Tibial artery (tissue), 4 donors: ENCODE results near the gene ASB6.

Source experiments
- DNase-seq, 2 donors: peaks; one replicate each; pipeline ENCODE4 v3.0.0-alpha.2; 2019
- H3K27ac ChIP-seq, 2 donors: fragments of 200-600 bp; sonication (generic) in 1 of 2; 1 replicate in 1 of 2; 2 replicates in 1 of 2; pipeline ENCODE4 v1.5.1; 2018 to 2019; ENCODE audit warnings: mild to moderate bottlenecking in 1 of 2
- H3K27me3 ChIP-seq, 2 donors: fragments of 200-600 bp; sonication (generic) in 1 of 2; one replicate each; pipeline versions ENCODE4 v1.5.1 to v1.6.0; 2016 to 2019
- H3K36me3 ChIP-seq, 3 donors: fragments of 200-600 bp; sonication (generic) in 2 of 3; one replicate each; pipeline ENCODE4 v1.5.1; 2016 to 2019; ENCODE audit warnings: mild to moderate bottlenecking in 2 of 3
- H3K4me1 ChIP-seq, 4 donors: fragments of 200-600 bp; sonication (generic) in 2 of 4; 1 replicate in 3 of 4; 2 replicates in 1 of 4; pipeline ENCODE4 v1.5.1; 2016 to 2019
- H3K4me3 ChIP-seq, 2 donors: fragments of 200-600 bp; sonication (generic) in 1 of 2; 1 replicate in 1 of 2; 2 replicates in 1 of 2; pipeline ENCODE4 v1.5.1; 2018 to 2019; ENCODE audit warnings: mild to moderate bottlenecking in 2 of 2
- H3K9me3 ChIP-seq, 3 donors: fragments of 200-600 bp; sonication (generic) in 1 of 3; one replicate each; pipeline ENCODE4 v1.5.1; 2016 to 2019
- intact Hi-C: fragments of 100-400 bp; cut with DNase I; formaldehyde crosslinking; loops from one replicate; pipeline ENCODE4 v1.15.0; 2023; ENCODE audit warnings: low total_unique reads
- TF ChIP-seq, protein P1 (sequence below), 2 experiments: fragments of 200-600 bp in 1 of 2; fragments of 450-650 bp in 1 of 2; IDR thresholded peaks; one replicate each; pipeline ENCODE4 v1.5.1; 2017 to 2019; ENCODE audit warnings: antibody characterized with exemption in 2 of 2, mild to moderate bottlenecking in 1 of 2, moderate library complexity in 1 of 2

The ASB6 gene

DNA sequence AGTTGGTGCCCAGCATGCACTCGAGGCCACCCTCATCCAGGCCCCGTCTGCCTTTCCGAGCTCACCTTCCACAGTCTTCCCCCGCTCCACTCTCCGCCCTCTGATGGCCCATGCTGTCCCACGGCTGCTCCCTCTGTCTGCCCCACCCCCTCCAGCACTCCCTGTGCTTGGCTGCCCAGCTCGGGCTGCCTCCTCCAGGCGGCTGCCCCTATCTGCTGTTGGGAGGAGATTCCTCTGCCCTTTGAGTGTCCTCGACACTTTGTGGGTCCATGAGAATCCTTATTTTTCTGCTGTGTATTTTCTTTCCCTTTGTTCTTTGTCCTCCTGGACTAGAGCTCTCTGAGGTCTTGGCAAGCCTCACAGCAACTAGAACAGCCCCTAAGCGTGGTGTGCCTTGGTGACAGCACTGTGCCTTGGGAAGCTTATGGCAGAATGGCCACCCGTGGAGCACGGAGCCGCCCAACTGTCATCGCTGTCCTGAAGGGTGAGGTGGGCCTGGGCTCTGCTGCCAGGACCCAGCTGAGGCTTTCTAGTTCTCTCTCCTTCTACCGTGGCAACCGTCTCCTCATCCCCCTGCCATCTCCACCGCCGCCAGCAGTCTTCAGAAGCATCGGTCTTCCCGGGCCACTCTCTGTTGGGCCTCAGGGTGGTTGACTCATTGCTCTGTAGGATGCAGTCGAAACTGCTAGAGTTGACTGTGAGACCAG lies 10.8 kb downstream of the ASB6 start:
- TF ChIP-seq, protein P1, sequence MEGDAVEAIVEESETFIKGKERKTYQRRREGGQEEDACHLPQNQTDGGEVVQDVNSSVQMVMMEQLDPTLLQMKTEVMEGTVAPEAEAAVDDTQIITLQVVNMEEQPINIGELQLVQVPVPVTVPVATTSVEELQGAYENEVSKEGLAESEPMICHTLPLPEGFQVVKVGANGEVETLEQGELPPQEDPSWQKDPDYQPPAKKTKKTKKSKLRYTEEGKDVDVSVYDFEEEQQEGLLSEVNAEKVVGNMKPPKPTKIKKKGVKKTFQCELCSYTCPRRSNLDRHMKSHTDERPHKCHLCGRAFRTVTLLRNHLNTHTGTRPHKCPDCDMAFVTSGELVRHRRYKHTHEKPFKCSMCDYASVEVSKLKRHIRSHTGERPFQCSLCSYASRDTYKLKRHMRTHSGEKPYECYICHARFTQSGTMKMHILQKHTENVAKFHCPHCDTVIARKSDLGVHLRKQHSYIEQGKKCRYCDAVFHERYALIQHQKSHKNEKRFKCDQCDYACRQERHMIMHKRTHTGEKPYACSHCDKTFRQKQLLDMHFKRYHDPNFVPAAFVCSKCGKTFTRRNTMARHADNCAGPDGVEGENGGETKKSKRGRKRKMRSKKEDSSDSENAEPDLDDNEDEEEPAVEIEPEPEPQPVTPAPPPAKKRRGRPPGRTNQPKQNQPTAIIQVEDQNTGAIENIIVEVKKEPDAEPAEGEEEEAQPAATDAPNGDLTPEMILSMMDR (IDR thresholded peaks at IDR 0.05): no peak
- Histone ChIP-seq H3K27me3 (no peaks in the 10 kb centered on the region), H3K9me3 (no peaks in the 10 kb centered on the region), H3K4me3 (no peak overlapping the region), H3K4me1 (peaks cover 0 to 47% (median 39%) of the 10 kb centered on the region in 4 donors), H3K27ac (no peak overlapping the region), H3K36me3 (peaks cover 26 to 38% (median 38%) of the 10 kb centered on the region in 3 donors)
- intact Hi-C loops: no loop called here
- no peak for DNase-seq

DNA sequence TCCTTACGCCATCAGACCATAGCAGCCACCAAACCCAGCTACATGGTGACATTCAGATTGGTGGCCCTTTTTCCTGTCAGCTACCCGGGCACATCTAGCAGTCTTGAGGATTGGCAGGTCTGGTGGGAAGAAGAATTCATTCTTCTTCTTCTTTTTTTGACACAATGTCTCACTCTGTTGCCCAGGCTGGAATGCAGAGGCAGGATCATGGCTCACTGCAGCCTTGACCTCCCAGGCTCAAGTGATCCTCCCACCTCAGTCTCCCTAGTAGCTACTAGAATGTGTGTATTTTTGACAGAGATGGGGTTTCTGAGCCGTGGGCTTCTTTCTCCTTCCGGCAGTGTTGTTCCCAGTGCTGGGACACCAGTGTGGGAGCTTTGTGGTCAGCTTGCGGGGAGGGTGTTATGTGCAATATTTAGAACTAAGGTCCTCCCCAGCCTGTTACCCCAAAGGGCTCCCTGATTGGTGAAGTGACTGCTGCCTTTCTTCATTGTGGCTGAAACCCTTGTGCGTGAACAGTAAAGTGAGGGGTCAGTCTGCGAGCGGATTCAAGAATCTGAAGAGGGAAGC lies 12.6 kb downstream of the ASB6 start:
- TF ChIP-seq, protein P1 (IDR thresholded peaks at IDR 0.05): no peak
- Histone ChIP-seq H3K27ac (no peak overlapping the region), H3K9me3 (no peaks in the 10 kb centered on the region), H3K27me3 (no peaks in the 10 kb centered on the region), H3K4me1 (peaks cover 0 to 55% (median 46%) of the 10 kb centered on the region in 4 donors), H3K36me3 (peaks cover 9 to 20% (median 20%) of the 10 kb centered on the region in 3 donors), H3K4me3 (no peak overlapping the region)
- intact Hi-C loops: no loop called here
- no peak for DNase-seq

DNA sequence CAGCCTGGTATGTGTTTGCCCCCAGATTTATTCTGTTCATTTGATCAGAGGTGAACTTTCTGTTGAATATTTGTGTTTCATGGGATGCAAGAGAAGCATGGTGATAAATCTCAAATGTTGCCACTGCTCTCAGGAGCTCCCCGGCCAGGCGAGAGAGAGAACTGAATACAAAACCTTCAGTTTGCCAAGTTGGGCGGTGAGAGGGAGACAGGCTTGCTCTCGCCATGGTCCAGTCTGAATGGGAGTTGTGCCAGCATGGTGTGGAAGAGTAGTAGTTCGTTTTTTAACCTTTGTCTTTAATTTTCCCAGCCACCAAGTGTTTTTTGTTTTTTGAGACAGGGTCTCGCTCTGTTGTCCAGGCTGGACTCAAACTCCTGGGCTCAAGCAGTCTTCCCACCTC lies 13.2 kb downstream of the ASB6 start:
- peaks cover 0 to 57% (median 46%) of the 10 kb centered on the region in 4 donors for H3K4me1 ChIP-seq
- intact Hi-C loops: no loop called here
- peaks cover 2 to 14% (median 13%) of the 10 kb centered on the region in 3 donors for H3K36me3 ChIP-seq
- no peak overlapping the region for H3K4me3 ChIP-seq
- TF ChIP-seq, protein P1 (IDR thresholded peaks at IDR 0.05): no peak
- no peak overlapping the region for H3K27ac ChIP-seq
- H3K9me3 ChIP-seq: no peaks in the 10 kb centered on the region
- H3K27me3 ChIP-seq: no peaks in the 10 kb centered on the region
- DNase-seq: no peak

DNA sequence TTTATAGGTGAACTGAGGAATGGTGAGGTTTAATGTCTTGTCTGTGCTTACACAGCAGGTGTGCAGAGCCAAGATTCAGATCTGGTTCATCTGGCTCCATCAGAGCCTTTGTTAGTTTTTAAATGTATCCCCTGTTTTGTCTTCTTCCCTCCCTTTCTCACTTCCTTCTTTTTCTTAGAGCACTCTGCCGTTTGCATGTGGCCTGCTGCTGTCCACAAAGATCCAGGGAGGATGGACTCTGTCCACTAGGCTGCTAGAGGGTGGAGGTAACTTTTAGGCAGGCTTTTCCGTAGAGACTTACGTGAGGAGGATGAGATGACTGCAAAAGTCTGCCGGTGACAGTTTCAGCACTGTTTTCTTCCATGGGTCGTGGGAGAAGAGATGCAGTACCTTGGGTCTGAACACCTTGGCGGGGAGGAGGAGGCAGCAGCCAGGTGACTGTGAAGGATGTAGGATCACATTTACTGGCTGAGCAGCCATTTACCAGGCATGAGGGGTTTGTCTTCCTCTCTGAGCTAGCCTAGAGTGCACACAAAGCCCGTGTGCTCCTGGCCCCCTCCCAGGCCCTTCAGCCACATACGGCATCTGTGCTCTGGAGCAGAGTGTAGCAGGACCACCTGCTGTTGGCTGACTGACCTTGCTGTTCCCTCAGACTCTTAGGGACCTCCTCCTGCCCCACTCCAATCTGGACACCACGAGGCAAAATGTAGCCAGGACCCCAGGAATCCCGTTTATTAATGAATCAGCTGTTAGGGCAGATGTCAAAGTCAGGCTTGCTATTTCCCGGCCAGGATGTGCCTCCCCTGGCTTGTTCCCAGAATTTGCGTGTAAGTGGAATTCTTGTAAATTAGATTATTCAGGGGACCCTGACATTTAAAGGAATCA lies 14.2 kb downstream of the ASB6 start:
- Histone ChIP-seq H3K4me1 (peaks cover 0 to 57% (median 46%) of the 10 kb centered on the region in 4 donors), H3K27ac (peak overlapping the region; percentile 87 to 90), H3K9me3 (no peaks in the 10 kb centered on the region), H3K4me3 (peak overlapping the region; percentile 72 to 79), H3K36me3 (peaks cover 0 to 5% (median 5%) of the 10 kb centered on the region in 3 donors), H3K27me3 (no peaks in the 10 kb centered on the region)
- TF ChIP-seq, protein P1 (IDR thresholded peaks at IDR 0.05): no peak
- no peak for DNase-seq
- intact Hi-C loops: no loop called here

DNA sequence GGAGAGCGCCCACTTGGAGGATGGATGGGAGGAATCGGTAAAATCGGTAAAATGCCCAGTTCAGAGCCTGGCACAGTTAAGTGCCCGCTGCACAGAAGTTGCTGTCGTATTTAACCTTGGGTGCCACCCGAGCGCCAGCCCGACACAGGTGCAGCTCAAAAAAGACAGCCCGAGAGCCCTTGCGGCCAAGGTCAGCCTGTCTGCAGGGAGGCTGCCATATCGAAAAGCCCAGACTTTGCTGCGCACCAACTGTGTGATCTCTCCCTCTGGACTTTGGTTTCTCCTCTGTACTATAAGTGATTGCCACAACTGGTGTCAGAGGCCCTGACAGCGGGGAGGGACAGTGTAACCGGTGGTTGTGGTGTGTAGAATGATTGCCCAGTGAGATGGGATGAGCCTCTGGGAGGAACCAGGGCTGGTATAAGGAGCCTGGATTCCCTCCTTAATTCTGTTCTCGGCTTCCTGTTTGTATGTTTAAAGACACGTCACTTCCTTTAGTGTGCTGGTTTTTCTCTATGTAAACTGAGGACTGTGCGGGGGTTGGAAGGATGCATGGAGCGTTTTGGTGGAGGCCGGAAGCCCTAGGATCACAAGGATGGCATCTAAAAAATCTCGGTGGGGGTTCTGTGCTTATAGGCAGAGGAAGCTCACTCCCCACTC lies 15.2 kb downstream of the ASB6 start:
- Histone ChIP-seq H3K36me3 (no peaks in the 10 kb centered on the region), H3K4me3 (peak overlapping the region; percentile 72 to 79), H3K27me3 (no peaks in the 10 kb centered on the region), H3K4me1 (peaks cover 0 to 51% (median 42%) of the 10 kb centered on the region in 4 donors), H3K9me3 (no peaks in the 10 kb centered on the region), H3K27ac (peak overlapping the region; percentile 87 to 90)
- intact Hi-C loops: no loop called here
- TF ChIP-seq, protein P1 (IDR thresholded peaks at IDR 0.05): no peak
- DNase-seq: no peak
